Activated CD4-positive, alpha-beta T cell treated with anti-CD3 and anti-CD28 coated beads for 36 hours (primary cell): ENCODE measurements around the gene PCDHA12. TPM values are rescaled to one million over a fixed set of nuclear protein-coding genes. Genes with fewer than 3 reads are reported as not detected.
"Not testable (repeated sequence)": the region's sequence is repeated elsewhere in the genome, so short reads cannot be mapped to it uniquely, and the experiment has no call there.

Experiments used
- ATAC-seq: fragments of 200-7000 bp; cut with Tn5 transposase; one replicate; pipeline ENCODE4 v1.10.0; 2021; ENCODE audit warnings: mild to moderate bottlenecking, moderate library complexity
- CTCF ChIA-PET: fragments of 350-600 bp; sonication (Branson Sonifier 250); formaldehyde crosslinking; loops from one replicate; lab custom pipeline; 2021; ENCODE audit warnings: antibody characterized with exemption; lab: Charles Lee
- POLR2A ChIA-PET: fragments of 350-600 bp; sonication (Branson Sonifier 250); formaldehyde crosslinking; loops from one replicate; lab custom pipeline; 2021; ENCODE audit warnings: antibody characterized with exemption, inconsistent platforms; lab: Charles Lee
- DNase-seq: peaks from one replicate; pipeline ENCODE4 v3.0.0-alpha.2; 2020
- H3K27ac Mint-ChIP-seq: one replicate; pipeline ENCODE4 v1.8.0; 2021; ENCODE audit warnings: mixed read lengths
- H3K27me3 Mint-ChIP-seq: one replicate; pipeline ENCODE4 v1.8.0; 2021; ENCODE audit warnings: mixed read lengths
- H3K36me3 Mint-ChIP-seq: one replicate; pipeline ENCODE4 v1.8.0; 2021; ENCODE audit warnings: low read depth, mixed read lengths
- H3K4me1 Mint-ChIP-seq: one replicate; pipeline ENCODE4 v1.8.0; 2021; ENCODE audit warnings: mixed read lengths
- H3K4me3 Mint-ChIP-seq: one replicate; pipeline ENCODE4 v1.8.0; 2021; ENCODE audit warnings: mild to moderate bottlenecking, moderate library complexity, mixed read lengths
- H3K9me3 Mint-ChIP-seq: one replicate; pipeline ENCODE4 v1.8.0; 2021; ENCODE audit warnings: low read depth, mixed read lengths
- intact Hi-C, 2 experiments: fragments of 100-400 bp; cut with DNase I in 1 of 2; cut with micrococcal nuclease in 1 of 2; formaldehyde crosslinking; loops; one replicate each; pipeline versions ENCODE4 v1.14.2 to v1.15.1; 2022 to 2024; cut with DNase I, micrococcal nuclease
- total RNA-seq, 2 experiments: library from RNA; stranded (reverse); gene quantifications; one replicate each; pipeline ENCODE4 v1.2.3, GENCODE V29; 2021

PCDHA12 gene
- total RNA-seq, 2 experiments from 2014 or later = not detected

GRCh38 chr5:140869555-140869886 lies 5.6 kb upstream of the PCDHA12 start:
- no peak for DNase-seq
- ChIA-PET POLR2A (no interaction called here), CTCF (interaction anchor here (0.7 to 1.1 kb wide), 3 partner anchors 17 to 172 kb away, joined by 3 to 4 read pairs (median 3); no protein-coding TSS in a partner anchor)
- H3K36me3 Mint-ChIP-seq = peaks cover 4% of the 10 kb centered on the region
- H3K4me3 Mint-ChIP-seq = no peak overlapping the region
- H3K4me1 Mint-ChIP-seq = no peaks in the 10 kb centered on the region
- ATAC-seq = no peak
- H3K27me3 Mint-ChIP-seq = peaks cover 23% of the 10 kb centered on the region
- H3K9me3 Mint-ChIP-seq = peaks cover 17% of the 10 kb centered on the region
- no peak overlapping the region for H3K27ac Mint-ChIP-seq
- intact Hi-C loops = no loop called here

GRCh38 chr5:140870221-140871201 lies 4.6 kb upstream of the PCDHA12 start:
- H3K27me3 Mint-ChIP-seq = peaks cover 31% of the 10 kb centered on the region
- no peak overlapping the region for H3K4me3 Mint-ChIP-seq
- no peak overlapping the region for H3K27ac Mint-ChIP-seq
- intact Hi-C loops = loop anchor here in 1 of 2 experiments (5.0 to 10.0 kb wide), 3 partner anchors 38 to 534 kb away; partner anchors contain the start of genes PCDHA7, PCDHGA5, PCDHGA9 and PCDHGB6
- ChIA-PET CTCF (no interaction called here), POLR2A (no interaction called here)
- peaks cover 21% of the 10 kb centered on the region for H3K9me3 Mint-ChIP-seq
- H3K4me1 Mint-ChIP-seq = no peaks in the 10 kb centered on the region
- peaks cover 4% of the 10 kb centered on the region for H3K36me3 Mint-ChIP-seq
- DNase-seq = no peak
- ATAC-seq = no peak

GRCh38 chr5:140876541-140877261 lies 1.6 kb downstream of the PCDHA12 start:
- H3K4me3 Mint-ChIP-seq, H3K27ac Mint-ChIP-seq, DNase-seq, H3K36me3 Mint-ChIP-seq, ATAC-seq, POLR2A ChIA-PET, H3K4me1 Mint-ChIP-seq: not testable (repeated sequence)
- Mint-ChIP-seq H3K9me3 (peaks cover 26% of the 10 kb centered on the region), H3K27me3 (peaks cover 47% of the 10 kb centered on the region)
- CTCF ChIA-PET = interaction anchor here (0.7 to 0.8 kb wide), 2 partner anchors 47 to 164 kb away, joined by 3 to 4 read pairs; no protein-coding TSS in a partner anchor
- intact Hi-C loops = loop anchor here (5.0 to 10.0 kb wide), 3 partner anchors 51 to 528 kb away; partner anchors contain the start of genes PCDHAC1 (in 1 of the 2), PCDHGA5 (in 1 of the 2), PCDHGA9 (in 1 of the 2) and PCDHGB6 (in 1 of the 2)

- H3K4me1 Mint-ChIP-seq = no peaks in the 10 kb centered on the region
- H3K27me3 Mint-ChIP-seq = peaks cover 51% of the 10 kb centered on the region
- no peak overlapping the region for H3K27ac Mint-ChIP-seq
- H3K36me3 Mint-ChIP-seq = no peaks in the 10 kb centered on the region
- peaks cover 27% of the 10 kb centered on the region for H3K9me3 Mint-ChIP-seq
- intact Hi-C loops = loop anchor here (5.0 to 10.0 kb wide), 3 partner anchors 50 to 528 kb away; partner anchors contain the start of genes PCDHAC1 (in 1 of the 2), PCDHGA5 (in 1 of the 2), PCDHGA9 (in 1 of the 2) and PCDHGB6 (in 1 of the 2)
- no peak for DNase-seq
- ChIA-PET POLR2A (no interaction called here), CTCF (no interaction called here)
- no peak overlapping the region for H3K4me3 Mint-ChIP-seq
- ATAC-seq = no peak
Observed at GRCh38 chr5:140877262-140877581, 2.1 kb downstream of the PCDHA12 start.

GRCh38 chr5:140881889-140882590 lies 6.9 kb downstream of the PCDHA12 start, which contains the start of gene PCDHA13:
Gene PCDHA13 (plus strand): TSS chr5:140882124. CDS start chr5:140882269, 145 bp downstream.
- intact Hi-C loops = loop anchor here (1.0 to 10.0 kb wide), 4 partner anchors 35 to 159 kb away; partner anchors contain the start of genes PCDHA7 (in 1 of the 2) and PCDHA9 (in 1 of the 2)
- CTCF ChIA-PET = interaction anchor here (1.0 kb wide), 1 partner anchor 10 kb away, joined by 3 read pairs; no protein-coding TSS in a partner anchor
- Mint-ChIP-seq H3K9me3 (peaks cover 19% of the 10 kb centered on the region), H3K4me1 (no peaks in the 10 kb centered on the region), H3K27ac (no peak within 1 kb of the TSS), H3K4me3 (no peak within 1 kb of the TSS), H3K36me3 (peaks cover 3% of the 10 kb centered on the region), H3K27me3 (peaks cover 32% of the 10 kb centered on the region)
- POLR2A ChIA-PET = no interaction called here
- ATAC-seq = no peak
- no peak for DNase-seq

- Mint-ChIP-seq H3K27me3 (peaks cover 34% of the 10 kb centered on the region), H3K4me1 (no peaks in the 10 kb centered on the region), H3K27ac (no peak overlapping the region), H3K4me3 (no peak overlapping the region), H3K36me3 (peaks cover 3% of the 10 kb centered on the region), H3K9me3 (peaks cover 19% of the 10 kb centered on the region)
- CTCF ChIA-PET = interaction anchor here (1.0 kb wide), 1 partner anchor 10 kb away, joined by 3 read pairs; no protein-coding TSS in a partner anchor
- POLR2A ChIA-PET = no interaction called here
- intact Hi-C loops = loop anchor here (1.0 to 10.0 kb wide), 3 partner anchors 35 to 159 kb away; partner anchors contain the start of genes PCDHA7 (in 1 of the 2) and PCDHA9 (in 1 of the 2)
- DNase-seq (no peak), ATAC-seq (no peak)
Observed at GRCh38 chr5:140882591-140882899, 7.4 kb downstream of the PCDHA12 start.

- intact Hi-C loops = loop anchor here (5.0 to 10.0 kb wide), 2 partner anchors 36 to 49 kb away; partner anchors contain the start of genes PCDHA7 (in 1 of the 2) and PCDHA9 (in 1 of the 2)
- Mint-ChIP-seq H3K4me1 (no peaks in the 10 kb centered on the region), H3K36me3 (peaks cover 3% of the 10 kb centered on the region), H3K27ac (no peak overlapping the region), H3K27me3 (peaks cover 34% of the 10 kb centered on the region), H3K9me3 (peaks cover 19% of the 10 kb centered on the region), H3K4me3 (no peak overlapping the region)
- ATAC-seq = no peak
- CTCF ChIA-PET = interaction anchor here (1.0 kb wide), 1 partner anchor 9 kb away, joined by 3 read pairs; no protein-coding TSS in a partner anchor
- POLR2A ChIA-PET = no interaction called here
- DNase-seq = no peak
Observed at GRCh38 chr5:140883373-140883772, 8.3 kb downstream of the PCDHA12 start.

GRCh38 chr5:140883927-140884697 lies 9.0 kb downstream of the PCDHA12 start:
- no peaks in the 10 kb centered on the region for H3K4me1 Mint-ChIP-seq
- DNase-seq (no peak), ATAC-seq (no peak)
- H3K27me3 Mint-ChIP-seq = peaks cover 31% of the 10 kb centered on the region
- ChIA-PET CTCF (interaction anchor here (0.6 kb wide), 1 partner anchor 48 kb away, joined by 4 read pairs; no protein-coding TSS in a partner anchor), POLR2A (no interaction called here)
- no peak overlapping the region for H3K27ac Mint-ChIP-seq
- H3K9me3 Mint-ChIP-seq = peaks cover 17% of the 10 kb centered on the region
- H3K4me3 Mint-ChIP-seq = no peak overlapping the region
- intact Hi-C loops = loop anchor here (5.0 to 10.0 kb wide), 2 partner anchors 37 to 49 kb away; partner anchors contain the start of genes PCDHA7 (in 1 of the 2) and PCDHA9 (in 1 of the 2)
- H3K36me3 Mint-ChIP-seq = peaks cover 3% of the 10 kb centered on the region

GRCh38 chr5:140916325-140916724 lies 41.2 kb downstream of the PCDHA12 start:
- H3K4me1 Mint-ChIP-seq = no peaks in the 10 kb centered on the region
- no peaks in the 10 kb centered on the region for H3K36me3 Mint-ChIP-seq
- H3K9me3 Mint-ChIP-seq = peaks cover 5% of the 10 kb centered on the region
- DNase-seq (no peak), ATAC-seq (no peak)
- intact Hi-C loops = no loop called here
- peaks cover 8% of the 10 kb centered on the region for H3K27me3 Mint-ChIP-seq
- H3K4me3 Mint-ChIP-seq = no peak overlapping the region
- CTCF ChIA-PET = interaction anchor here (0.8 kb wide), 1 partner anchor 179 kb away, joined by 3 read pairs; no protein-coding TSS in a partner anchor
- H3K27ac Mint-ChIP-seq = no peak overlapping the region
- POLR2A ChIA-PET = no interaction called here

GRCh38 chr5:140923601-140924000 lies 48.5 kb downstream of the PCDHA12 start:
- Mint-ChIP-seq H3K4me1 (peaks cover 7% of the 10 kb centered on the region), H3K36me3 (peaks cover 2% of the 10 kb centered on the region), H3K9me3 (no peaks in the 10 kb centered on the region), H3K4me3 (no peak overlapping the region), H3K27ac (no peak overlapping the region), H3K27me3 (peaks cover 48% of the 10 kb centered on the region)
- ChIA-PET POLR2A (no interaction called here), CTCF (no interaction called here)
- DNase-seq (no peak), ATAC-seq (no peak)
- intact Hi-C loops = no loop called here
